Melanocyte of skin (primary cell): ENCODE measurements around the gene RYK. TPM values are rescaled to one million over a fixed set of nuclear protein-coding genes. Genes with fewer than 3 reads are reported as not detected.

Source experiments
- total RNA-seq, 2 donors: library from RNA; depleted of rRNA; stranded (reverse); fragments of >200 nt; gene quantifications; 2 replicates each; pipeline ENCODE4 v1.2.3, GENCODE V29; 2012

Gene RYK
- total RNA-seq, result 10 to 100 TPM; 42.0 to 53.3 TPM

GRCh38 chr3:134250717-134251220, at the start of gene RYK:
Gene RYK (minus strand): TSS chr3:134250859. CDS start chr3:134250654, 205 bp downstream.

Other genes starting within 250 kb of the RYK start
- under 1 TPM in 1 of 2 donors, not detected in 1; under 0.01 TPM for gene SLCO2A1, start 220.9 kb downstream of the RYK start, total RNA-seq
- 10 to 100 TPM; 35.0 to 44.0 TPM for gene AMOTL2, start 123.6 kb upstream of the RYK start, total RNA-seq
- gene ANAPC13, start 235.1 kb upstream of the RYK start, total RNA-seq, result 10 to 100 TPM; 34.4 to 54.6 TPM
- gene CEP63, start 235.2 kb upstream of the RYK start, total RNA-seq, result 10 to 100 TPM in 1 of 2 donors, 1 to 10 TPM in 1; 7.6 to 10.3 TPM